Small intestine (tissue), 7 donors: ENCODE results near the gene AQP6. TPM values are rescaled to one million over a fixed set of nuclear protein-coding genes. Genes with fewer than 3 reads are reported as not detected.
A peak's percentile ranks its signal among the peaks of the same experiment; 100 is the strongest.

Experiments
- DNase-seq, 2 donors: peaks; one replicate each; pipeline versions ENCODE4 v3.0.0 to v3.0.0-alpha.2; 2013
- FAIRE-seq: peaks from 2 replicates; lab custom pipeline; 2012; peaks lifted over from hg19 to GRCh38; lab: Jason Lieb, UNC
- H3K27ac ChIP-seq, 3 donors: one replicate each; pipeline ENCODE4 v1.5.1; 2013; ENCODE audit warnings: low read length in 2 of 3, mild to moderate bottlenecking in 2 of 3, control low read depth in 1 of 3, inconsistent platforms in 1 of 3, low read depth in 1 of 3, moderate library complexity in 1 of 3
- H3K27me3 ChIP-seq, 3 donors: one replicate each; pipeline ENCODE4 v1.6.1; 2013; ENCODE audit warnings: low read length in 3 of 3, inconsistent platforms in 1 of 3; ENCODE audit not compliant: control insufficient read depth in 3 of 3, insufficient read depth in 3 of 3
- H3K36me3 ChIP-seq, 3 donors: one replicate each; pipeline ENCODE4 v1.6.1; 2013; ENCODE audit warnings: low read length in 3 of 3, inconsistent platforms in 1 of 3, low read depth in 1 of 3, mild to moderate bottlenecking in 1 of 3, moderate library complexity in 1 of 3; ENCODE audit not compliant: control insufficient read depth in 3 of 3, insufficient read depth in 2 of 3
- H3K4me1 ChIP-seq, 3 donors: one replicate each; pipeline ENCODE4 v1.6.1; 2013; ENCODE audit warnings: low read length in 2 of 3, inconsistent platforms in 1 of 3, low read depth in 1 of 3, mild to moderate bottlenecking in 1 of 3, moderate library complexity in 1 of 3; ENCODE audit not compliant: control insufficient read depth in 3 of 3, insufficient read depth in 2 of 3
- H3K4me3 ChIP-seq, 3 donors: one replicate each; pipeline ENCODE4 v1.5.1; 2013; ENCODE audit warnings: low read length in 3 of 3, control low read depth in 1 of 3, inconsistent platforms in 1 of 3, low read depth in 1 of 3, mild to moderate bottlenecking in 1 of 3, moderate library complexity in 1 of 3
- H3K9me3 ChIP-seq, 2 donors: one replicate each; pipeline ENCODE4 v1.6.1; 2013; ENCODE audit warnings: low read depth in 1 of 2, low read length in 1 of 2; ENCODE audit not compliant: control insufficient read depth in 2 of 2, insufficient read depth in 1 of 2
- WGBS, 3 donors: extraction: QIAGEN DNeasy Blood & Tissue Kit; methylation state at CpG; one replicate each; pipeline ENCODE4 v1.1.7; 2013; 5-methylcytosine and 5-hydroxymethylcytosine counted together
- polyA plus RNA-seq, 4 donors: library from polyadenylated mRNA; stranded (reverse) in 3 of 4; unstranded in 1 of 4; fragments of 200-250 nt in 3 of 4; fragments of 120-200 nt in 1 of 4; gene quantifications; one replicate each; pipeline versions ENCODE4 v1.2.1 to v1.2.3, GENCODE V29; 2013
- donor health status: healthy with polysubstance abuse.
- donor health status: control.
- donor health status: control.
- donor health status: Bipolar disorder and iron deficiency.
- donor health status: healthy.

Gene AQP6
- polyA plus RNA-seq, 4 donors: 0.09 to 0.31 TPM; not detected in 2

GRCh38 chr12:49939707-49940106, 33.0 kb upstream of the AQP6 start:
- 92 to 100% (median 100%) methylated on average over 1 of the region's 1 CpG for WGBS, 3 donors
- Histone ChIP-seq H3K4me1 (no peaks in the 10 kb centered on the region), H3K9me3 (no peaks in the 10 kb centered on the region), H3K27me3 (peaks cover 0 to 2% (median 0%) of the 10 kb centered on the region in 3 donors), H3K36me3 (no peaks in the 10 kb centered on the region), H3K4me3 (no peak overlapping the region), H3K27ac (no peak overlapping the region)
- DNase-seq (no peak), FAIRE-seq (no peak)

GRCh38 chr12:49941556-49942511, 30.9 kb upstream of the AQP6 start:
- Histone ChIP-seq H3K9me3 (no peaks in the 10 kb centered on the region), H3K27ac (no peak overlapping the region), H3K36me3 (no peaks in the 10 kb centered on the region), H3K27me3 (peaks cover 0 to 4% (median 0%) of the 10 kb centered on the region in 3 donors), H3K4me1 (peaks cover 0 to 3% (median 0%) of the 10 kb centered on the region in 3 donors), H3K4me3 (no peak overlapping the region)
- DNase-seq (no peak), FAIRE-seq (no peak)
- 85 to 91% (median 89%) methylated on average over 13 of the region's 13 CpGs for WGBS, 3 donors

GRCh38 chr12:49942512-49942893, 30.2 kb upstream of the AQP6 start:
- no peak overlapping the region for H3K4me3 ChIP-seq
- H3K9me3 ChIP-seq: no peaks in the 10 kb centered on the region
- peaks cover 0 to 3% (median 0%) of the 10 kb centered on the region in 3 donors for H3K4me1 ChIP-seq
- H3K36me3 ChIP-seq: no peaks in the 10 kb centered on the region
- 93 to 96% (median 95%) methylated on average over 3 of the region's 3 CpGs for WGBS, 3 donors
- no peak overlapping the region for H3K27ac ChIP-seq
- DNase-seq (no peak), FAIRE-seq (no peak)
- H3K27me3 ChIP-seq: peaks cover 0 to 4% (median 0%) of the 10 kb centered on the region in 3 donors

GRCh38 chr12:49942921-49943624, 29.7 kb upstream of the AQP6 start:
- WGBS, 3 donors: 55 to 73% (median 70%) methylated on average over 13 to 14 of the region's 14 CpGs
- no peak for FAIRE-seq
- Histone ChIP-seq H3K4me1 (peaks cover 0 to 3% (median 0%) of the 10 kb centered on the region in 3 donors), H3K27me3 (peaks cover 0 to 4% (median 0%) of the 10 kb centered on the region in 3 donors), H3K27ac (no peak overlapping the region), H3K4me3 (no peak overlapping the region), H3K9me3 (no peaks in the 10 kb centered on the region), H3K36me3 (no peaks in the 10 kb centered on the region)
- DNase-seq: no peak

GRCh38 chr12:49943625-49943960, 29.2 kb upstream of the AQP6 start:
- DNase-seq (no peak), FAIRE-seq (no peak)
- WGBS, 3 donors: 92 to 94% (median 92%) methylated on average over 1 of the region's 1 CpG
- no peaks in the 10 kb centered on the region for H3K36me3 ChIP-seq
- H3K27me3 ChIP-seq: peaks cover 0 to 4% (median 0%) of the 10 kb centered on the region in 3 donors
- no peak overlapping the region for H3K4me3 ChIP-seq
- H3K4me1 ChIP-seq: peaks cover 0 to 3% (median 0%) of the 10 kb centered on the region in 3 donors
- no peak overlapping the region for H3K27ac ChIP-seq
- no peaks in the 10 kb centered on the region for H3K9me3 ChIP-seq

GRCh38 chr12:49944046-49944445, 28.7 kb upstream of the AQP6 start:
- FAIRE-seq (no peak), DNase-seq (peak in 1 of 2 donors; percentile 58)
- H3K4me1 ChIP-seq: peaks cover 0 to 3% (median 0%) of the 10 kb centered on the region in 3 donors
- no peak overlapping the region for H3K27ac ChIP-seq
- no peaks in the 10 kb centered on the region for H3K9me3 ChIP-seq
- H3K36me3 ChIP-seq: no peaks in the 10 kb centered on the region
- WGBS, 3 donors: 58 to 80% (median 60%) methylated on average over 5 of the region's 5 CpGs
- no peak overlapping the region for H3K4me3 ChIP-seq
- H3K27me3 ChIP-seq: peaks cover 0 to 4% (median 0%) of the 10 kb centered on the region in 3 donors

GRCh38 chr12:49944718-49945117, 28.0 kb upstream of the AQP6 start:
- H3K4me1 ChIP-seq: peaks cover 0 to 3% (median 0%) of the 10 kb centered on the region in 3 donors
- no peaks in the 10 kb centered on the region for H3K9me3 ChIP-seq
- no peak overlapping the region for H3K4me3 ChIP-seq
- H3K36me3 ChIP-seq: no peaks in the 10 kb centered on the region
- 76 to 89% (median 83%) methylated on average over 3 of the region's 3 CpGs for WGBS, 3 donors
- H3K27me3 ChIP-seq: peaks cover 0 to 4% (median 0%) of the 10 kb centered on the region in 3 donors
- FAIRE-seq (no peak), DNase-seq (no peak)
- H3K27ac ChIP-seq: no peak overlapping the region

- WGBS, 3 donors: 6 to 16% (median 12%) methylated on average over 28 of the region's 28 CpGs
- FAIRE-seq (no peak), DNase-seq (peak; percentile 73 to 91)
- Histone ChIP-seq H3K36me3 (no peaks in the 10 kb centered on the region), H3K9me3 (no peaks in the 10 kb centered on the region), H3K27me3 (peaks cover 0 to 4% (median 0%) of the 10 kb centered on the region in 3 donors), H3K4me1 (peaks cover 0 to 3% (median 0%) of the 10 kb centered on the region in 3 donors), H3K4me3 (peak overlapping the region in 1 of 3 donors; percentile 22), H3K27ac (no peak overlapping the region)
These were observed 27.2 kb upstream of the AQP6 start for GRCh38 chr12:49945394-49946080.
